ENCODE data around the gene PLXNA4.

The PLXNA4 gene

DNA sequence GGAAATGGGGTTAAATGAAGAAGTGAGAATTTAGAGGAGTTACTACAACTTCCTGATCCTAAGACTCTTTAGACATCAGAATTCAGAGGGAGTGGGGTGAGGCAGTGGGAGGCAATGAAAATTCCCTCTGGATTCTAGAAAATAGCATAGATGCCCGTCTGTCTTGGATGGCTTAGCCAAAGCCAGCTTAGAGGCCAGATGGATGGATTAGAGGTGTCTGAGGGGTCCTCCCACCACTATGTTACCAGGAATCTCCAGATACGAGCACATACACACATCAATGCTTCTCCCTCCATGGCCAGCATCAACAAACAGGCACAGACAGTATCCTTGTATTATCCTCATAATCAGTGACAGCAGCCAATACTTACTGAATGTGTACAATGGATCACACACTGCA is 418.1 kb downstream of the PLXNA4 start:
- DNase-seq: no peak

DNA sequence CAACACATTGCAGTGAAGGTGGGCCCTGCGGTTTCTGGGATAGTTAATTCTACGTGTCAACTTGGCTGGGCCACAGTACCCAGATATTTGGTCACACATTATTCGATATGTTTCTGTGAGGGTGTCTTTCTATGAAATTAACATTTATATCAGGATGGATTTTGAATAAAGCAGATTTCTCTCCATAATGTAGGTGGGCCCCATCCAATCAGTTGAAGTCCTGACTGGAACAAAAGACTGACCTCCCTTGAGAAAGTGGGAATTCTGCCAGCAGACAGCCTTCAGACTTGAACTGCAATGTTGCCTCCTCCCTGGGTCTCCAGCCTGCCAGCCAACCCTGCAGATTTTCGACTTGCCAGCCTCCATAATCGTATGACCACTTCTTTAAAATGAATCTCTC is 420.6 kb downstream of the PLXNA4 start:
- no peak for DNase-seq

DNA sequence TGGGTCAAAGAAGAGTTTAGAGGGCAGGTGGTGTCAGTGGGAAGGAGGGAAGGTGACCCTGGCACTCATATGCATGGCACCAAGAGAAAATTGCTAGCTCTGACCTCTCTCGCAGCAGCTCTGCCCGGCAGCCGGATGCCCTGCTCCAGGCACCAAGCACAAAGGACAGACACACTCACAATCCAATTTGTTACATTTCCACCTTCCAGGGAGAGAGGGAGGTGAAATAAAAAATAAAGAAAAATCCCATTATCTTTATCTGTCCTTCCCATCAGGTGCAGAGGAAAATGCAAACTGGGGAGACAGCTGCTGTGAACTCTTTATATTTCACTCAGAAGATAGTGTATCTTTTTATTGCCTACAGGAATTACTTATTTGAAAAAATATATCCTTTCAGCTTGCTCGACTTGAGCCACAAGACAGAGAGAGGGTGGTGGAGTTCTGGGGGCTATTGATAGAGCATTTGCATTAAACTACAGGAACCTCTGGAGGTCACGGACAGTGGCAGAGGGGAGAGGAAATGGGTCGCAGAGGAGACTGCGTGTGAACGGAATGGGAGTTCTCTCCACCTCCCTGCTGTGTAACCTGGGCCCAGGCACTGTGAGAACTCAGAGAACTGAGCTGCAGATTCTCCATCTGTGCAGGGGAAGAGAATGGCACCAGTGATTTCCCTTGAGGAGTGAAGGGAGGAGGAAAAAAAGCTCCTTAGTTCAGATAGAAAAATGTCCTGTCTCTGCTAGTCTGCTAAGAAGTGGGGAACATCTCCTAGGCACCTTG is 421.4 kb downstream of the PLXNA4 start:
- no peak for DNase-seq

DNA sequence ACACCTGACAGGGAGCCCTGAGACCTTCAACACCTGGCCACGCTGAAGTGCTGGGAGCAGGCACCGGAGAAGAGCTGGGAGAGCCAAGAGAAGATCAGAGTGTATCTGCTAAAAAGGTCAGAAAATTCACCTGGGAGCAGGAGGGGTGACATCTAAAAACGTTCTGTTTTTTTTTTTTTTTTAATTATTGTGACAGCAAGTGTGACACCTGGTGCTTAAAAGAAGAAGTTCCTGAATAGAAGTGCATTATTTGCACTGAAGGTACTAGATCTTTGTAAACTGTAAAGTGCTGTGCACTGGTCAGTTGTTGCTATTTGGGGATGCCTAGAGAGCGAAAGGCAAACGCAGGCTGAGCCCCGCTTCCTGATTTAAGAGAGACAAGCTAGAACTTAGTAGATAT is 422.0 kb downstream of the PLXNA4 start:
- no peak for DNase-seq

DNA sequence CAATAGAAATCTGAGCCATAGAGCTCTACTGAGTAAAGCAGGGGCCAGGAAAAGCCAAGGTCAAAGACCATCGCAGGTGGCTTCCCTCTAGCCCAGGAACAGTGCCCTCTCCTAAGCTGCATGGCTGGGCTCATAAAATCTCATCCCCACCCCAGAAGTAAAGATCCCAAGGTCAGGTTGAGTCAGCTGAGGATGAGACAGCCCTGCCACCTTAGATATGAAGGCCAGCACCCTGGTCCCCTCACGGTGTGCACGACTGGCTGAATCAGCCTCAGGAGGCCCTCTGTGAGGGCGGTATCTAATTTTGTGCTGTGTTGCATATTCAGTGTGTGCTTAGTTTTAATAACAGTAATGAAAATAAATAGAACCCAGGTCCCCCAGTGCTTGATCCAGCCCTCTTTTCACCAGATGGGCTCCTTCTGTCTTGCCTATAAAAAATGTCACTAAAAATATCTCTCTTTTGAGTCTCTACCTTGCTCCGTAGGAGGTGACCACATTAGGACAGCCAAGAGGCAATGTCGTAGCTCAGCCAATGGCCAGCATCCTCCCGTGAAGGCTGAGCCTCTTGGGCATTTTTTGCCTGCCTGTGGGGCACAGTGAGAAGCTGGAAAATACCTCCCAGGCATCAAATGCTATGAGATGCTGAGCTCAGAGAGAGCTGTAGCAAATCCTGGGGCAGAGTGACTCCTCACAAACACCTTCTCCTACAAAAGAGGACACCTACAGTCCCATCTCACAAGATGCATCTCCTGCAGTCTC is 424.0 kb downstream of the PLXNA4 start:
- DNase-seq: no peak

DNA sequence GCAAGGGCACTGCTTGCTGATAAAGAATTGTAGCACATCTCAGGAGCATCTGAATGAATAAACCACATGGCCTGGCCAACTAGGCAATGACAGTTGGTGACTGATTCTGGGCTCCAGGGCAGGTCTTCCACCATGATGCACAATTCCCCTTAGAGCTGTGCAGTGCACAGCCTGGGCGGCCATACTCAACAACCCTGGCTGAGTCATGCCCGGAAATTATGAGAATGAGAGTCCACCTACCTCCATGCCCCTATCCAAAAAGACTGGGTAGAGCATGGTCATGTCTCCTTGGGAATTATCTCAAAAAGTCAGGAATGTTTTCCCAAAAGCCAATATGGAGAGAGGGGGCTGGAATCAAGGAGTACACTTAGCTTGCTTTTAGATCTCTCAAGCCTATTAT is 425.6 kb downstream of the PLXNA4 start:
- no peak for DNase-seq

DNA sequence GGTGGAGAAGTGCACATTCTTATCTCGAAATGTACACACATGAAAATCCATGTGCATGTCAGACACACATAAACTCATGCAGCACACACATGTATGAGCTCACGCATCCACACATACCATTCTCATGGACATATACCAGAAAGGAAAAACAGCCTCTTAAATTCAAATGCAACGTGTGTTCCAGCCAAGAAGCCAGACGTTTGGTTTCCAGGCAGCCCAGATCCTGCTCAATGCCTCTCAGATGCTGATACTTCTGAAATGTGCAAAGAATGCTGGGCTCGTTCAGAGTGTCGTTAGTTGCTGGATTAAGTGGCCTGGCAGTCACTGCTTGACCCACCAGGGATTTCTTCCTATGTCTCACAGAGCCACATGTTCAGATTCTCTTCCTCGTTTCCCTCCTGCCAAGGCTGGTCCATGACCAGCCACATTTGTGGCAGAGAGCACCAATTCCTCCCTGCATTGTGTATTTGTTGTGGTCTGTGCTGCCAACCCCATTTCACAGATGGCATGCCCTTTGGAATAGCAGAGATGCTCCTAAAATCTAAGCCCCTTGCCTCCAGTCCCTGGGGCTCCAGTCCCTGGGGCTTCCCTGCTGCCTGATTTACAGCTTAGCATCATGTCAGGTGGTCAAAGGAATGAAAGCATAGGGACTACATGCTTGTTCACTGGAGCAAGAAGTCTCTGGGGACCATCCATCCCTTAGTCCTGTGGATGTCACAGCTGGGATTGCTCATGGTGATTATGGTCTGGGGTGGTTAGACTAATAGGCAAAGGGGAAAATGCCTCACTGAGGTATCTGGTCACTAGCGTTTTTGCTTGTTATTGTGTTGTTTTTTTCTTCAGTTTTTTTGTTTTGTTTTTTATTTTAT is 426.6 kb downstream of the PLXNA4 start:
- no peak for DNase-seq

DNA sequence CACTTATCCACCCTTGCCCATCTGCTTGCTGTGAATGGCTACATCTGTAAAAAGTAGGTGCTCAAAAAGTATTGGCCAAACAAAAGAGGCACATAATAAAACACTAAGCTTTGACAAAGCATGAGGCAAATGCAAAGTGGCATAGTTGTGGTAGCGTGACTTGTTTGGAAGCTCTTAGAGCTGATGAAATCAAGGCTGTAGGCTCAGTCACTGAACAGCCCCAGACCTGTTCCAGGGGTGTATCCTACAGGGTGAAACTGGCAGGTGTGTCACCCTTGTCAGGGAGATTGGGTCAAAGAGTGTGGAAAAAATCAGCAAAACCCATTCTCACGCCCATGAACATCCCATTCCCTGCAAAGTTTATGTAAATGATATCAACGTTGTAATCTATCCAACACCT is 427.4 kb downstream of the PLXNA4 start:
- no peak for DNase-seq

DNA sequence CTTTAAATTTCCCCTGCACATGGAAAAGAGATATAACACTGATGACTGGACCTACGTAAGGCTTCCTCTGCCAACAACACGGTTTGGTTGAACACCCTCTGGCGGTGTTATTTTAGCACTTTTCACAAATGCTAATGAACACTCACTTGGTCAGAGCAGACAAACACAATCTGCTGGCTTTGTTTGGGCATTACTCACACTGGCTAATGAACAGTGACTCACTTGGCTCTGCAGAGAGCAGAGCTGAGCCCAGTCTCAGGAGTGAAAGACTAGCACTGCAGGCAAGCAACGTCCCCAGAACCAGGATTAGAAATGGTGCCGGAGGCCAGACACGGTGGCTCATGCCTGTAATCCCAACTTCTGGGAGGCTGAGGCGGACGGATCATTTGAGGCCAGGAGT is 430.8 kb downstream of the PLXNA4 start:
- no peak for DNase-seq

DNA sequence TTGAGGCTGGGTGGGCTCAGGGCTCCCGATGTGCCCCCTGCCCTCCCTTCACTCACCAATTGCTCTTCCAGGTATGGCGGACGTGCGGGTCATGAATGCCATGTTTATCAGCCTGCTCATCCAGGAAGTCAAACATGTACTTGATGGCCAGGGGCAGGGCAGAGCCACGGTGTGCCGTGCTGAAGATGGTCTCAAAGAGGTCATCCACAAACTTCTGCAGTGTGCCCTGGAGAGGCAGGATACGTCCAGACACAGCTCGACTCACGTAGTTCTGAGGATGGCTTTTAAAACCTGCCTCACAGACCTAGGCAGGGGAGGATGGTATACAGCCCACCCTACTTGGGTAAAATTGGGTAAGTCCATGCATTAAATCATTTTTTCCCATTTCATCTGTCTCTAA is 431.2 kb downstream of the PLXNA4 start:
- DNase-seq: no peak

DNA sequence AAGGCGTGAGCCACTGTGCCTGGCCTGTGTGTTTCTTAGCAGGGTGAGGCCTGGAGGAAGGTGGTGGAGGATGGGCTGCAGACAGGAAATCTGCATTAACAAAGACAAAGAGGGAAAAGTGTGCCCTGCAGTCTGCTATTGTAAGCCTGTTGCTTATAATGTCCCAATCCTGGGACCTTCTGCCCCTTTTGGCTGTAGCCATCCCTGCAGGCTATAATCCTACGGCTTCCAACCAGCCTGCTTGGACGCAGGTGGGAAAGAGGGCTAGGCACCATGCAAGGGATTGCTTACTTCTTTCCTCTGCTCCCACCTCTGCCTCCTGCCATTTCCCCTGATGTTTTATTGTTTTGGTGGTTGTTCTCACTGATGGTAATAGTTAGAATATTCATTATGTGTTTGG is 434.3 kb downstream of the PLXNA4 start:
- DNase-seq: no peak

DNA sequence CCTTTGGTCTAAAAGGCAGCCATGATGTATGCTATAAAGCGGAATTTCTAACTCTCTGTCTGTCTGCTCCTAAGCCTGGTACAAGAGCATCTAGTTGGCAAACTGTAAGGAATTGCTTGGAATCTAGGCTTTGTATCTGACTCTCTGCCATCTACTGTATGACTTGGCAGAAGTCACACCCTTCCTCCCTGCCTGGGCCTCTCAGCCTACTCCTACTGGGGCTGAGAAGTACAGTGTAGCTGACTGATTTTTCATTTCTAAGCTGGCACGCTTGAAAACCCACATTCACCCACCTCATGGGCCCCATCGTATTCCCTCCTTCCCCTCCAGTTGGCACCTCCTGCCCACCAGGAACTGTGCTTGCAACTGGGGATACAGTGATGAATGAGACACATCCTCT is 435.2 kb downstream of the PLXNA4 start:
- DNase-seq: no peak

DNA sequence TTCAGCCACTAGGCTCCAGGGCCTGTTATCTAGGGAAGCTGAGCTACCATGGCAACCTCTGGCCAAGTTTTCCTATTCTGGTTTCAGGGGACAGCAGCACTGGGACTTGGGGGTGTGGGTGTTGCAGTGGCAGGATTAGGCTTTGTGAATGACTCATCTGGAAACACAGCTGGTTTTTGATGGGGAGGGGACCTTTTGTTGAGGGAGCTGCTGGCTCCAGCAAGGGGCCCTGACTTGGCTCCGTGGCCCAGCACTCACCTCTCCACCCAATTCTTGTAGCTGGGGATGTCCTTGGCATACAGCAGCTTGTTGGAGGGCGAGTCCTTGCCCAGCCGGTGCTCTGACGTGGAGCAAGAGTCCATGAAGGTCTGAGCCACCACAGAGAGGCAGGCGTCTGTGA is 435.9 kb downstream of the PLXNA4 start:
- DNase-seq: no peak

DNA sequence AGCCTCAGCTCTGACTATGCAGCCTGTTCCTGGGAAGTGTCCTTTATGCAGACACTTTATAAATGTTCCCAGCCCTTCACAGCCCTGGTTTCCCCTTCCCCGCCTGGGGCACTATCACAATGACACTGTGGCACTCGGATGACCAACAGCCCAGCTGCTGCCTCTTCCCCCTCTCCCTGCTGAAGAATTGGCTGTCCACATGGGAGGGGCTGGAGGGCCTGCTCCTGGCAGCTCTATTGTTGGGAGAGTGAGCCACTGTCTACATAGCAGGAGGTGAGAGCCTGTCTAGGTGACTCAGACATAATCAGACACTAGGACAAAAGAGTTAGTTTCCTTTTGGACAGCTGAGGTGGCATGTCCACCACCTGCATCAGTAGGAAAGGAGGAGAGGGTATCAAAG is 437.5 kb downstream of the PLXNA4 start:
- DNase-seq: no peak

DNA sequence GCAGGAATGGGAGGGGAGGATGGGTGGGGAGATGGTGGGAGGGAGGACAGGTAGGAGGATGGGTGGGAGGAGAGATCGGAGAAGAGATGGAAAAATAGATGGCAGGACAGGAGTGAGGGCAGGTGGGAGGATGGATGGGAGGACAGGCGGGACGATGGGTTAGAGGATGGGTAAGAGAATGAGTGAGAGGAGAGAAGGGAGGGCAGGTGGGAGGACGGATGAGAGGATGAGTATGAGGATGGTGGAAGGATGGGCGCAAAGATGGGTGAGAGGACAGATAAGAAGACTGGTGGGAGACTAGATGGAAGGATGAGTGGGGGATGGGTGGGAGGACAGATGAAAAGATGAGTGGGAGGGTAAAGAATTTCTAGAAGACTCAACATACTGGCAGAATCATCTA is 438.6 kb downstream of the PLXNA4 start:
- no peak for DNase-seq

DNA sequence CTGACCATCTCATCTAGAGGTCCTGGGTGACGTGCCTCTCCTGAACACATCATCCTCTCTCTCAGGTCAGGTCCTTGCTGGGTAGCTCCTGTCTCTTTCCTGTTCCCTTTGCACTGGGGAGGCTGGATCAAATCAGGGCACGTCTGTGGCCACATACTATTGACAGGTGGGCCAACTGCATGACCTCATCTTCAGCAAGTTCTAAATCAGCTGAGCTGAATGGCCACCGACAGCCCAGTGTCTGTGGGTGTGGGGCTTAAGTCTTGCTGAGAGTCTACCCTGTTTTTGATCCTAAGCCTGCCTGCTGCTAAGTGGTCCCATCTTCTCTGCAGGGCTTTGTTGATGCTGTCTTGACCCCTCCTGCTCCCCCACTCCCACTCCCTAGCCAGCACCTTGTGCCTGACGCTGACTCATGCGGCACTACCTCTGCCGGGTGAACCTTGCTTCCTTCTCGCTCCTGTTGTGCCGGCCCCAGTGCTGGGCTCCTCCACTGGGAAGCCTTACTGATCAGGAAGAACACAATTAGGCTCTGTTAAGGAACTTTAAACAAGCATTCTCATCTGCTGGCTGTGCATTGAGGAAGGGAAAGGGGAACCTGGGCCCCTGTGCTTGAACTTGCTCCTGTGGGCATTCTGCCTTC is 440.4 kb downstream of the PLXNA4 start:
- no peak for DNase-seq

DNA sequence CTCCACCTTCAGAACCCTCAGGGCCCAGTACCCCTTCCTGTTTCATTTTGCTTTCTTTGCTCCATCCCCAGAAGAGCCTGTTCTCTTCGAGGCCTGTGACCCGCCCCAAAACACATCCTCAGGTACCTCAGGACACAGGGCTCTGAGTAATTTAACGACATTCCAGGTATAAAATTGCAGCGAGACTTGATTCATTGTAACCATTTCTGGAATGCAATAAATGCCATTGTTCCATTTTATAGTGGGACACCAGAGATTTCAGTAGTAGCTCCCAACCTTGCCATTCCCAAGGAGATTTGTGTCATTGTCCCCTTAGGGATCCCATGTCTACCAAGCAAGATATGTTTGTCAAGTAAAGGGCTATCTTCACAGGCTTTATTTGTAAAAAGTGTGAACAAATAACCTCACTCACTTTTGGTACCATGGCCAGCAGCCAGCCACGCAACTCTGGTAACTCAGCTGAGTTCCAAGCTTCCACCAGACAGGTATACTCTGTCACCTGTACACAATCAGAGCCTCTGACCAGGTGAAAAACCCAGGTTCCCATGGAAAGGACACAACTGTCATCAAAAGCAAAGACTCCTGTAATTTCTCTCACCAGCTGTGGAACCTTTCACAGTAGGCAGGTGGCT is 441.3 kb downstream of the PLXNA4 start:
- no peak for DNase-seq

DNA sequence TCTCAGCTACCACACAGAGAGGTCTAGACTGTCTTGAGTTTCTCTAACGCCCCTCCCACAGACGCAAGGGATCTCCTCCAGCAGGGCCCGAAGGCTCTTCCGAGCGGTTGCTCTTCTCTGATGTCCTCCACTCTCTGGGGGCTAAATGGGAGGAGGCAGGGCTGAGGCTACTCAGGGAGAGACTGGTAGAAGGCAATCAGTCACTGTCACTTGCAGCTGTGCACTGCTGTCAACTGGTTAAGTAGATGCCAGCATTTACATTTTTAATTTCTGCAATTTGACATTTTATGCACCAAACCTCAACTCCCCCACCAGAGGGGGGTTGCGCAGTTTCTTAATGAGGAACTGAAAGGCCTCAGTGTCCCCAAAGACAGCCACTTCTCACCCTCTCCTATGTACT is 442.8 kb downstream of the PLXNA4 start:
- DNase-seq: no peak

DNA sequence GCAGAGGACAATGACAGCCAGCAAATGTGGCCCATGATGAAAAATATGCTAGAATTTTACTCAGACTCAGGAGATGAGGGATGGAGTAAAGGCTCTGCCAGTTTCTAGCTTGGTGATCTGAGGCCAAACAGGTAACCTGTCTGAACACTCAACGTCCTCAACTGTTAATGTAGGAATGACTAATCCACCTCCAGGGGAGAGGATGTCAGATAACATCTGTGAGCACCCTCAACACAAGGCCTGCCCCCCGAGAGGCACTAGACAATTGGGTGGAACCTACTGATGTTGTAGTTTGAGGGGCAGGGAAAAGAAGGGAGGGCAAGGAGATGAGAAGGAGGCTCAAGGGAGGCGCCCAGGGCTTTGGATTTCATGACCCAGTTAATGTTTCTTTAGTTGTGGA is 445.1 kb downstream of the PLXNA4 start:
- no peak for DNase-seq

DNA sequence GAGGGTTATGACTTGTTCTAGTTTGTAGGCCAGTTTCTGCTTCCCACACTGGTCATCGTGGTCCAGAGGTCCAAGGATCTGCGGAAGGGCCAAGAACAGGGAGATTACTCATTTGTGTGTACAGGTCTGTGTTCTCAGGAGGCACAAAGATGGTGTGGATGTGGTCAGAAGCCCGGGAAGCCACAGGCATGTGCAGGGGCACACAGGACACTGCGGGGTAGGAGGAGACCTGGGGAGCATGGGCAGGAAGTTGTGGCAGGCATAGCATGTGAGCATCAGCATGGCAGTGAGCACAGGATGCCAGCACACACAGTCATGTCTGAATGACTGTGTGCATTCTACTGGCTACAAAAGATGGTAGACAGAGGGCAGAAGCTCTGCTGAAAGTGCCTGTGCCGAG is 445.8 kb downstream of the PLXNA4 start:
- no peak for DNase-seq

DNA sequence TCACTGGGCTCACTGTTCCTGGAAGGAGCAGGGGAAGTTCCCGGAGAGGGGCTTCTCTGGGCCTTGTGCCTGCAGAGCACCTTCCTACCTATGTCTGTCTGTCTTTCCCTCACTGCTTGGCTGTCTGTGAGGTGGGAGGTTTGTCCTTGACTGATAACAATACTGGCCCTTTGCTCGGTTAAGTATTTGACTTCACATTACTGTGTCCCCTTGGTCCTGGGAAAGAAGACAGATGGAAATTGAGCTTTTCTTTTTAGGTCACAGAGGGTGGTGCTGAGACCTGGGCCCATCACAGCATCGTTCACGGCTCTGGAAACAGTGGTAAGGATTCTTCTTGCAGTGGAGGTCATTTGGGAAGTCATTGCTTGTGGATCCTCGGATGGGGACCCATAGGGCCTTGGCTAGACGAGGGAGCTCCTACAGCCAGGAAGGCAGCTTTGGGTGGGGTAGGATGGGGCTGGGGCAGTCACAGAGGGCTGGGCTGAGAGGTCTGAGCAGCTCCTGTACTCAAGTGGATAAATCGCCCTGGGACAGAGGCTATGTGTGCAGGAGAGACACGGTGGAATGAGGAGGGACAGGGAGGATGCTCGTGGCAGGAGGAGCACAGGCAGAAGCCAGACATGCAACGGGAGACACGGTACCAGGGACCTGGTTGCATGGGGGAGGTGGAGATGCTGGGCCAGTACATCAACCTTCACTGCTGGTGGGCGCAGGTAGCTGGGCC is 450.2 kb downstream of the PLXNA4 start:
- DNase-seq: no peak

DNA sequence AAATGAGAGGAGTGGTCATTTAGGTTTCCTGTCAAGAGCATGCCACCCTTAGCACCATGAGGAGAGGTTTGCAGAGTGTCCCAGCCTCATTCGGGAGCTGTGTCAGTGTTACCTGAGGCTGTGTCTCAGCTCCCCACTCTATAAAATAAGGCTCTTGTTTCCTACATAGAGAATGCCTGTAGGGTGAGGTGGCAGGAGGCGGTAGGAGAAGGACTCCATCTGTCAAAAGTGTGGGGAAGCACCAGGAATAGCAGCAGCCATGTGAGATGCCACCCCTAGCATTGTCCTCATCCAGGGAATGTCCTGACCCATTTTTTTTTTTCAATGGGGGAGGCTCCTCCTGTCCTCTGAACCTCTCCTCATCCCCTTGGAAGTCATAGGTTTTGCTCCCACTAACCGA is 451.2 kb downstream of the PLXNA4 start:
- DNase-seq: no peak

Data from activated T-cell treated with anti-CD3 and anti-CD28 coated beads for 4 hours (primary cell).